AG08395 (cell line): ENCODE results near the gene ZYG11B.
"Not testable (repeated sequence)": the region's sequence is repeated elsewhere in the genome, so short reads cannot be mapped to it uniquely, and the experiment has no call there.

Experiments
- DNase-seq: peaks from one replicate; pipeline ENCODE4 v3.0.0; 2012; ENCODE audit warnings: mixed read lengths, low spot score

ZYG11B gene

DNA sequence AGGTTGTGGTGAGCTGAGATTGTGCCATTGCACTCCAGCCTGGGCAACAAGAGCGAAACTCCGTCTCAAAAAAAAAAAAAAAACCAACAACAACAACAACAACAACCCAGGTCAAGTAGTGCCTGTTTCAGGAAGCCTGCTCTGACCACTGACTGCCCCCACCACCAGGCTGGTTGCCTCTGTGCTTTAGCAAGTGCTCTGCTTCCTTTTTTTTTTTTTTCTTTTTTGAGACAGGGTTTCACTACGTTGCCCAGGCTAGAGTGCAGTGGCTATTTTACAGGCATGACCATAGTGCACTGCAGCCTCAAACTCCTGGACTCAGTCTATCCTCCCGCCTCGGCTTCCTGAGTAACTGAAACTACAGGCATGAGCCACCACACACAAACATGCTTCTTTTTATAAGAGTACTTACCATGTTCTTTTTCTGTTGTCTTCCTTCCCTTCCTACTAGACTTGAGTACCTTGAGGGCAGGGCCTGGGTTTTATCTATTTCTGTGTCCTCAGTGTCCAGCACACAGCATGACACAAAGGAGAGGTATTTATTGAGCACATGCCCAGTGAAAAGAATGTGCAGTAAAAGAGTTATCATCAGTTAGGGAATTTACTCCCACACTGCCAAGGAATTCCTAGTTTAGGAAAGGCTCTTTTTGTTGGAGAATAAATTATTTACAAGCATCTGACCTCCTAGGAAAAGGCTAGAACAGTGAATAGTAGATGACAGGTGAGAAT is 18.2 kb upstream of the ZYG11B start:
- peak; percentile 84 for DNase-seq

GRCh38 chr1:52709016-52709415 is 17.2 kb upstream of the ZYG11B start:
- DNase-seq, result no peak

DNA sequence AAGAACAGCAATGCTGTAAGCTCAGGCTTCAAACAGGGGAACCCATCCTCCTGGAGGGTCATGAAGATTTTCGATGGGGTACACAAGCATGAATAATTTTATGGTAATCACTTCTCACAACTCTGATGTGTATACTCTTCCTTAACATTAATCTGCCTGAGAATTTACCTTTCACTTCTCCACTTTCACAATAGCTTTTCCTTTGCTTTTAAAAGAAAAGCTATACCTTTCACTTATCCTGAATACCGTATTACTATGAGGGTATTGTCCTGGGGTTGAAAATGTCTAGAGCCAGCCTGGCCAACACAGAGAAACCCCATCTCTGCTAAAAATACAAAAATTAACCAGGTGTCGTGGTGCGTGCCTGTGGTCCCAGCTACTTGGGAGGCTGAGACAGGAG is 12.7 kb upstream of the ZYG11B start:
- no peak for DNase-seq

GRCh38 chr1:52715296-52715695 is 11.0 kb upstream of the ZYG11B start:
- not testable (repeated sequence) for DNase-seq

- DNase-seq, result no peak
Measured at GRCh38 chr1:52723260-52723659, 3.0 kb upstream of the ZYG11B start.

DNA sequence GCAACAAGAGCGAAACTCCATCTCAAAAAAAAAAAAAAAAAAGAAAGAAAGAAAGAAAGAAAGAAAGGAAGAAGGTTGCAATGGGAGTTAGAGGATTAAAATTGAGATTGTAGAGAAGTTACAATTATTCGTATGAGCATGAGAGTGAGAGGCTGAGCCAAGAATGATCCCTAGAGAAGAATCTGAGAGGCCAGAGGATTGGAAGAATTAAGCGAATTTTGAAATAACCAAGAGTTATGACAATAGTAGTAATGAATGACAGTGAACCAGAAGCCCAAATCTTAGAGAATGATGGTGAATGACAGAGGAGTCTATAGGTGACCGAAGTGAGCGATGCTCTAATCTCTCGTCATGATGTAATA is 369 bp upstream of the ZYG11B start:
- DNase-seq, result no peak

GRCh38 chr1:52727114-52727586 is 897 bp downstream of the ZYG11B start:
- peak; percentile 15 for DNase-seq

GRCh38 chr1:52727956-52728656 is 1.9 kb downstream of the ZYG11B start:
- DNase-seq, result no peak

DNA sequence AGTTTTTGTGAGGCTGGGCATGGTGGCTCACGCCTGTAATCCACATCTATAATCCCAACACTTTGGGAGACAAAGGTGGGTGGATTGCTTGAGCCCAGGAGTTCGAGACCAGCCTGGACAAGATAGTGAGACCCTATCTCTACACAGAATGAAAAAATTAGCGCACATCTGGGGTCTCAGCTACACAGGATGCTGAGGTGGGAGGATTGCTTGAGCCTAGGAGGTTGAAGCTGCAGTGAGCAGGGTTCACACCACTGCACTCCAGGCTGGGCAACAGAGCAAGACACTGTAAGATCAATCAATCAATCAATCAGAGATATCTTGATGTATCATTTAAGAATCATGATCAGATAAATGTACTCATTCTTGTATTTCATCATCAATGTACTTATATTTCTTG is 7.1 kb downstream of the ZYG11B start:
- DNase-seq, result no peak

- not testable (repeated sequence) for DNase-seq
Measured at GRCh38 chr1:52735371-52735770, 9.1 kb downstream of the ZYG11B start.

DNA sequence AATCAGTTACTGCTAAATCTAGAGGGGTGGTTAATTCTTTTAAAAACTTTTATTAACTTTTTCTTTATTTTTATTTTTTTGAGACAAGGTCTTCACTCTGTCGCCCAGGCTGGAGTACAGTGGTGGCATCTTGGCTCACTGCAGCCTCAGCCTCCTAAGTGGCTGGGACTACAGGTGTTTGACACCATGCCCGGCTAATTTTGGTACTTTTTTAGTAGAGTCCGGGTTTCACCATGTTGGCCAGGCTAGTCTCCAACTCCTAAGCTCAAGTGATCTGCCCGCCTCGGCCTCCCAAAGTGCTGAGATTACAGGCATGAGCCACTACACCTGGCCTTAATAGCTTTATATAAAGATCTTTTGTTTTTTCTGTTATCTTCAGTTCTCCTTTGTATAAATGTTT is 11.9 kb downstream of the ZYG11B start:
- no peak for DNase-seq

GRCh38 chr1:52738893-52739292 is 12.6 kb downstream of the ZYG11B start:
- DNase-seq, result no peak

GRCh38 chr1:52739699-52740467 is 13.6 kb downstream of the ZYG11B start:
- no peak for DNase-seq

DNA sequence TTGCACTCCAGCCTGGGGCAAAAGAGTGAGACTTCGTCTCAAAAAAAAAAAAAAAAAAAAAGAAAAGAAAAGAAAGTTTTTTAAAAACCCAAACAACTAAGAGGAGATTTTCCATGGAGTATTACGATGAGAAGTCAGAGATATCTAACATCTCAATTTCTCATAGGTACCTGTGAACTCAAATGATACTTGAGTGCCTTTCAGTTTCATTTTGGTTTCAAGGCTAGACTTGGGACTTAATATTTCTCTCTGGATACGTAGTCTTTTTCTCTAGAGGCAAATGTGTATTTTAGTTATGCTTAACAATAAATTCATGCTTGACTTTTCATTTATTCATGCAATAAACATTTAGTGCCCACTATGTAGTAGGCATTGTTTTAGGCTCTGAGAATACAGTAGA is 15.0 kb downstream of the ZYG11B start:
- DNase-seq, result no peak

DNA sequence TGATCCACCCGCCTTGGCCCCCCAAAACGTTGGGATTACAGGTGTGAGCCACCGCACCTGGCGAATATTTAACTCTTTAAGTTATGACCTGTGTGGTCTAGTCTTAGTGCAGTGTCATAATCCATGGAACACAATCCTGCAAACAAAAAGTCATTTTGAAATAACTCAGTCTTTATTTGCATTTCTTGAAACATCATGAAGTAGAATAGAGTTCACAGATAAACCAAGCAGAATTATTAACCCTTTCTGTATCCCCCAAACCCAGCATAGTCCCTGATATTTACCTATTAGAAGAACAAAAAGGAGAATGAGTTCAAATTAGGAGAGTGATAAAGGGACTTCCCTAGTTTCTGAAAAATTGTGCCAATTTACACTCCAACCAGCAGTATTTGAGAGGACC is 19.9 kb downstream of the ZYG11B start:
- no peak for DNase-seq

- DNase-seq, result no peak
Measured at GRCh38 chr1:52747450-52747849, 21.2 kb downstream of the ZYG11B start.

GRCh38 chr1:52748119-52748518 is 21.9 kb downstream of the ZYG11B start:
- DNase-seq, result no peak

GRCh38 chr1:52749496-52749895 is 23.2 kb downstream of the ZYG11B start:
- DNase-seq, result not testable (repeated sequence)

GRCh38 chr1:52750139-52750538 is 23.9 kb downstream of the ZYG11B start:
- not testable (repeated sequence) for DNase-seq

GRCh38 chr1:52751589-52752483 is 25.6 kb downstream of the ZYG11B start:
- DNase-seq, result no peak

DNA sequence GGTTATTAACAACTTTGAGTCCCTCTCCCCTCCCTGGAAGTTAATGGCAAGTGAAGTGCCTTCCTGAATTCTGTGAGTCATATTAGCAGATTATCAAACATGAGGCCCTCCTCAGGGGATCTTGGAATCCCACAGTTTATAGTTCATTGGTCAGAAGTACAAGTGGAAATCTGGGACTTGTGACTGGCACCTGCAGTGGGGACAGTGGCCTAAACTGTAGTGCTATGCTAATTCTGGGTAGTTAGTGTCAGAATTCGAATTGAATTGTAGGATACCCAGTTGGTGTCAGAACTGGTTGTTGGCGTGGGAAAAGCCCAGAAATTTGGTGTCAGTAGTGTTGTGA is 26.2 kb downstream of the ZYG11B start:
- no peak for DNase-seq

DNA sequence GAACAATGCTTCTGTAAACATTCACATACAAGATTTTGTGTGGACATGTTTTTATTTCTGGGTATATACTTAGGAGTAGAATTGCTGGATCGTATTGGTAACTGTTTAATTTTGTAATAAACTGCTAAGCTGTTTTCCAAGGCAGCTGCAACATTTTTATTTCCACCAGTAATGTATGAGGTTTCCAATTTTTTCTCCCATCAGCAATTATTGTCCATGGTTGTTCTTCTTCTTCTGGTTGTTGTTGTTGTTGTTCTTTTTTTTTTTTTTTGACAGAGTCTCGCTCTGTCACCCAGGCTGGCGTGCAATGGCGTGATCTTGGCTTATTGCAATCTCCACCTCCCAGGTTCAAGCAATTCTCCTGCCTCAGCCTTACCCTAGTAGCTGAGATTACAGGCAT is 26.9 kb downstream of the ZYG11B start:
- no peak for DNase-seq
